ENCODE data around the gene MCU.

DNA sequence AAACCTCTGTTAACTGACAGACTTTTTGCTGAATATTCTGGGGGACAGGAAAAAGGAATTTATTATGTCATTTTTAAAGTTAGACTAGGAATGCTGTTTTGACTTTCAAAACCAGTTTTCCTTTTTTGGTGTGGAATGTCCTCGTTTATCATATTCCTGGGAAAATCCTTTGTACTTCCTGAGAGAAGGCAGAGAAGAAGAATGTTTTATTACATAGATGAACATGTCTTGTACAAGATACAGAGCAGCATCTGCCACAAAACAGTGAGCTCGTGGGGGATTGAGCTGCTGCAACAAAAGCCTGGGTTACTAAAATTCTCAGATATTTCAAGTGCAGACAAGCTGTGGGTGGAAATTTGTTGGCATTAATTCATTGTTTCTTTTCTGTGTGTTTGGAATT, 20.2 kb downstream of the MCU start:
- TF ChIP-seq POLR2AphosphoS5 (IDR thresholded peaks at IDR 0.05; ENCODE audit: low read depth, low read length) (no peak), EP300 (IDR thresholded peaks at IDR 0.05; ENCODE audit: borderline replicate concordance in 1 of 2, low read depth in 1 of 2, low read length in 1 of 2) (no peak)

Measured in SK-N-SH (cell line).